Ishikawa (cell line): ENCODE data around the gene PHKG2.

ENCODE experiments used
- CEBPB ChIP-seq: IDR thresholded peaks from 2 replicates; pipeline ENCODE4 v1.6.1; 2012
- CREB1 ChIP-seq: IDR thresholded peaks from 2 replicates; pipeline ENCODE4 v1.6.1; 2012; ENCODE audit warnings: low read depth
- EGR1 ChIP-seq: IDR thresholded peaks from 2 replicates; pipeline ENCODE4 v1.6.1; 2012
- EP300 ChIP-seq: IDR thresholded peaks from 2 replicates; pipeline ENCODE4 v1.6.1; 2012; ENCODE audit warnings: borderline replicate concordance
- FOXM1 ChIP-seq: IDR thresholded peaks from 2 replicates; pipeline ENCODE4 v1.6.1; 2012; ENCODE audit warnings: low read depth, borderline replicate concordance
- MAX ChIP-seq: IDR thresholded peaks from 2 replicates; pipeline ENCODE4 v1.6.1; 2012
- NFIC ChIP-seq: IDR thresholded peaks from 2 replicates; pipeline ENCODE4 v1.6.1; 2012
- RAD21 ChIP-seq: IDR thresholded peaks from 2 replicates; pipeline ENCODE4 v1.6.1; 2012; ENCODE audit warnings: low read depth
- REST ChIP-seq: IDR thresholded peaks from 2 replicates; pipeline ENCODE4 v1.6.1; 2012; ENCODE audit warnings: low read depth, mild to moderate bottlenecking
- TAF1 ChIP-seq: IDR thresholded peaks from 2 replicates; pipeline ENCODE4 v1.6.1; 2012; ENCODE audit warnings: low read depth, mild to moderate bottlenecking
- TCF12 ChIP-seq: IDR thresholded peaks from 2 replicates; pipeline ENCODE4 v1.6.1; 2012; ENCODE audit warnings: low read depth
- TEAD4 ChIP-seq: IDR thresholded peaks from 2 replicates; pipeline ENCODE4 v1.6.1; 2012
- USF1 ChIP-seq: IDR thresholded peaks from 2 replicates; pipeline ENCODE4 v1.6.1; 2012
- YY1 ChIP-seq: IDR thresholded peaks from 2 replicates; pipeline ENCODE4 v1.6.1; 2012; ENCODE audit warnings: low read depth
- ZBTB7A ChIP-seq: IDR thresholded peaks from 2 replicates; pipeline ENCODE4 v1.6.1; 2012; ENCODE audit warnings: low read depth

Gene PHKG2

GRCh38 chr16:30773826-30774225, 25.6 kb downstream of the PHKG2 start:
- no peak for TF ChIP-seq TCF12
- TF ChIP-seq EP300: no peak
- no peak for TF ChIP-seq FOXM1
- no peak for TF ChIP-seq ZBTB7A
- TF ChIP-seq MAX: no peak
- TF ChIP-seq REST: no peak
- TF ChIP-seq USF1: no peak
- no peak for TF ChIP-seq YY1
- no peak for TF ChIP-seq CEBPB

GRCh38 chr16:30774367-30775130, 26.3 kb downstream of the PHKG2 start:
- TF ChIP-seq TCF12 (no peak), TEAD4 (no peak), ZBTB7A (no peak), CEBPB (no peak), EGR1 (no peak), MAX (no peak)

GRCh38 chr16:30775131-30775391, 26.8 kb downstream of the PHKG2 start:
- TF ChIP-seq TAF1: no peak
- no peak for TF ChIP-seq RAD21
- no peak for TF ChIP-seq CEBPB
- TF ChIP-seq MAX: no peak
- TF ChIP-seq USF1: no peak
- TF ChIP-seq TCF12: no peak
- no peak for TF ChIP-seq NFIC
- TF ChIP-seq EGR1: no peak
- TF ChIP-seq CREB1: no peak; the same call in 1 of the 2 replicates
- TF ChIP-seq ZBTB7A: no peak; the same call in 1 of the 2 replicates
- TF ChIP-seq TEAD4: no peak
- TF ChIP-seq EP300: no peak
- TF ChIP-seq YY1: no peak

GRCh38 chr16:30775392-30776188, 27.4 kb downstream of the PHKG2 start:
- TF ChIP-seq FOXM1: no peak
- TF ChIP-seq RAD21: no peak
- peak; percentile 93 for TF ChIP-seq MAX
- 0 out of 2 replicates have a peak, but pooled peaks have one; percentile 13 for TF ChIP-seq NFIC
- TF ChIP-seq TCF12: peak; percentile 48
- peak; percentile 16; the same call in 1 of the 2 replicates for TF ChIP-seq EP300
- TF ChIP-seq REST: no peak
- peak; percentile 60; the same call in 1 of the 2 replicates for TF ChIP-seq TAF1
- no peak for TF ChIP-seq EGR1
- peak; percentile 50 for TF ChIP-seq USF1
- TF ChIP-seq ZBTB7A: peak; percentile 86; the same call in 1 of the 2 replicates
- TF ChIP-seq CEBPB: peak; percentile 60; the same call in 1 of the 2 replicates
- TF ChIP-seq TEAD4: peak; percentile 8
- TF ChIP-seq YY1: peak; percentile 87
